Mesendoderm (in vitro differentiated cells): ENCODE measurements around the gene RPL12.

Experiments used
- DNase-seq: peaks from one replicate; pipeline ENCODE4 v3.0.0; 2013
- H2AK5ac ChIP-seq: 2 replicates; pipeline ENCODE4 v1.6.1; 2013; ENCODE audit warnings: low read length, inconsistent platforms
- H2BK120ac ChIP-seq: 2 replicates; pipeline ENCODE4 v1.6.1; 2013; ENCODE audit warnings: low read depth, mild to moderate bottlenecking, low read length, moderate library complexity, mixed read lengths
- H2BK15ac ChIP-seq: replicated peaks from 2 replicates; pipeline ENCODE4 v1.6.1; 2013; ENCODE audit warnings: low read depth, mild to moderate bottlenecking, moderate library complexity
- H2BK5ac ChIP-seq: 2 replicates; pipeline ENCODE4 v1.6.1; 2013; ENCODE audit warnings: low read length, inconsistent platforms
- H3K18ac ChIP-seq: 2 replicates; pipeline ENCODE4 v1.6.1; 2013; ENCODE audit warnings: mild to moderate bottlenecking, low read length, mixed read lengths
- H3K23ac ChIP-seq: one replicate; pipeline ENCODE4 v1.6.1; 2013; ENCODE audit warnings: low read length
- H3K27ac ChIP-seq: 2 replicates; pipeline ENCODE4 v1.5.1; 2013; ENCODE audit warnings: low read depth, mild to moderate bottlenecking, inconsistent platforms, low read length, moderate library complexity
- H3K27me3 ChIP-seq: 2 replicates; pipeline ENCODE4 v1.6.1; 2013; ENCODE audit warnings: low read length, control low read depth, mild to moderate bottlenecking, inconsistent platforms; ENCODE audit not compliant: insufficient read depth, poor library complexity
- H3K36me3 ChIP-seq: 2 replicates; pipeline ENCODE4 v1.6.1; 2013; ENCODE audit warnings: low read length, inconsistent platforms; ENCODE audit not compliant: control insufficient read depth, insufficient read depth
- H3K4ac ChIP-seq: one replicate; pipeline ENCODE4 v1.6.1; 2013; ENCODE audit warnings: low read depth, mild to moderate bottlenecking, low read length, moderate library complexity
- H3K4me1 ChIP-seq: 2 replicates; pipeline ENCODE4 v1.6.1; 2013; ENCODE audit warnings: low read depth, low read length, inconsistent platforms; ENCODE audit not compliant: control insufficient read depth
- H3K4me2 ChIP-seq: 2 replicates; pipeline ENCODE4 v1.6.1; 2013; ENCODE audit warnings: low read length
- H3K4me3 ChIP-seq: 2 replicates; pipeline ENCODE4 v1.5.1; 2013; ENCODE audit warnings: mild to moderate bottlenecking, low read length
- H3K56ac ChIP-seq: one replicate; pipeline ENCODE4 v1.6.1; 2013; ENCODE audit warnings: low read length
- H3K79me1 ChIP-seq: 2 replicates; pipeline ENCODE4 v1.6.1; 2013; ENCODE audit warnings: low read length, inconsistent platforms
- H3K79me2 ChIP-seq: 2 replicates; pipeline ENCODE4 v1.6.1; 2013; ENCODE audit warnings: mild to moderate bottlenecking, low read length; ENCODE audit not compliant: control insufficient read depth, insufficient read depth
- H3K9ac ChIP-seq: 2 replicates; pipeline ENCODE4 v1.6.1; 2013; ENCODE audit warnings: low read length, inconsistent platforms
- H4K5ac ChIP-seq: one replicate; pipeline ENCODE4 v1.6.1; 2013; ENCODE audit warnings: low read length
- H4K8ac ChIP-seq: one replicate; pipeline ENCODE4 v1.6.1; 2013; ENCODE audit warnings: low read depth, mild to moderate bottlenecking, control low read depth, low read length, moderate library complexity
- WGBS: extraction: QIAGEN DNeasy Blood & Tissue Kit; methylation state at CpG from one replicate; pipeline ENCODE4 v1.1.7; 2013; ENCODE audit warnings: low lambda C conversion rate, missing lambda C conversion rate; ENCODE audit not compliant: insufficient coverage; ENCODE audit errors: extremely low coverage; 5-methylcytosine and 5-hydroxymethylcytosine counted together

RPL12 gene

DNA sequence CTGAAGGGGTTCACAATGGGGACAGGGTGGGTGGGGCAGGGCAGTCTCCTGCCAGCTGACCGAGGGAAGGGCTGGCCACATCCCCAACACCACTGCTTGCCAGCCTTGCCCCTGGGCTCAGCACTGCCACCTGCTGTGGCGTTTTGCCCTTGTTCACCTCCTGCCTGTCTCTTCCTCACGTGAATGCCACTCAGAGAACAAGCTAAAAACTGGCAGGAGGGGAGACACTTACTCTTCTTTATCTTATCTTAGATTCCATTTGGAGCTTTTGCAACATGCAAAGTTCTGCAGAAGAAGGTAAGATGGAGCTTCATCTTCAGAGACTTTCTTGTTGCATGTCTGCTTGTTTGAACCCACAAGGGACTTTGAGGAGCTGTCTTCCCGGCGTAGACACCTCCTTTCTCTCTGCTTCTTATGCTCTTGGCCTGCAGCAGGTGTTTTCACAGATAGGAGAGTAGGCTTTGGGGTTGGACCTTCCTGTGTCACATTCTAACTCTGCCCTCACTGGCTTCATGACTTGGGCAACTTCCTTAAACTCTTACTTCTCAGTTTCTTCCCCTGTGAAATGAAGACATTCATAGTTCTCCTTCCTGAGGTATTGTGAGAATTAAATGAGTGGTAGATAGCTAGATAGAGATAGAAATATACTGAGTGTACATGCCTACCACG lies 4.3 kb upstream of the RPL12 start:
- no peak overlapping the region for H3K27ac ChIP-seq
- no peak for DNase-seq

DNA sequence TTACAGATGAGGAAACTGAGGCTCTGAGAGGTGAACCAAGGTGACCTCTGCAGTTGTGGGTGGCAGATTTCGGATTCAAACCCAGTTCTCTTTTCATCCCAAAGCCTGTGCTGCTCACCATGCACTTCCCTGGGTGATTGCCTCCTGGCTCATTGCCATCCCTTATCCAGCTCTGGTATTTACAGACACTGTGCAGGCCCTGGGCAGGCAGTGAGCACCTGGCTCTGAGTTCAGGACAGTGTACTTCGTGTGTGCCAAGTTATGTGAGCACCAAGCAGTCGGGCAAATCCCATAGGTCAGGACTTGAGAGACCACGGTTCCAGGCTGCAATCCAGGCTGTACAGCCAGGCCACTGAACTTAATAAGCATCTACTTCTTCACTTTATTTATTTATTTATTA lies 1.5 kb upstream of the RPL12 start:
- Histone ChIP-seq H3K9ac (peak overlapping the region; percentile 5), H3K36me3 (peaks cover 20% of the 10 kb centered on the region), H3K4ac (no peak overlapping the region), H3K4me2 (no peak overlapping the region), H3K56ac (peak overlapping the region; percentile 73), H3K23ac (no peak overlapping the region), H3K27ac (no peak overlapping the region), H3K79me2 (peaks cover 34% of the 10 kb centered on the region), H3K18ac (no peak overlapping the region), H2BK5ac (no peak overlapping the region), H3K27me3 (no peaks in the 10 kb centered on the region), H4K8ac (no peak overlapping the region), H2AK5ac (no peak overlapping the region), H3K4me1 (peaks cover 3% of the 10 kb centered on the region), H2BK15ac (no peak overlapping the region), H3K79me1 (peaks cover 9% of the 10 kb centered on the region), H4K5ac (no peak overlapping the region), H3K4me3 (no peak overlapping the region), H2BK120ac (no peak overlapping the region)
- WGBS: no CpG with 5 or more reads among the region's 4 CpGs
- no peak for DNase-seq

More for the DNA sequence above, 4.3 kb upstream of the RPL12 start:
- Histone ChIP-seq H2BK120ac (no peak overlapping the region), H3K27me3 (no peaks in the 10 kb centered on the region), H2AK5ac (no peak overlapping the region), H3K79me1 (peaks cover 3% of the 10 kb centered on the region), H3K23ac (no peak overlapping the region), H3K18ac (no peak overlapping the region), H2BK5ac (no peak overlapping the region), H2BK15ac (no peak overlapping the region), H3K4me3 (no peak overlapping the region), H3K79me2 (peaks cover 8% of the 10 kb centered on the region), H4K8ac (no peak overlapping the region), H3K36me3 (no peaks in the 10 kb centered on the region), H3K4me1 (peaks cover 3% of the 10 kb centered on the region), H3K9ac (no peak overlapping the region), H3K56ac (no peak overlapping the region), H3K4me2 (no peak overlapping the region), H4K5ac (no peak overlapping the region), H3K4ac (no peak overlapping the region)
- WGBS: no CpG with 5 or more reads among the region's 6 CpGs

DNA sequence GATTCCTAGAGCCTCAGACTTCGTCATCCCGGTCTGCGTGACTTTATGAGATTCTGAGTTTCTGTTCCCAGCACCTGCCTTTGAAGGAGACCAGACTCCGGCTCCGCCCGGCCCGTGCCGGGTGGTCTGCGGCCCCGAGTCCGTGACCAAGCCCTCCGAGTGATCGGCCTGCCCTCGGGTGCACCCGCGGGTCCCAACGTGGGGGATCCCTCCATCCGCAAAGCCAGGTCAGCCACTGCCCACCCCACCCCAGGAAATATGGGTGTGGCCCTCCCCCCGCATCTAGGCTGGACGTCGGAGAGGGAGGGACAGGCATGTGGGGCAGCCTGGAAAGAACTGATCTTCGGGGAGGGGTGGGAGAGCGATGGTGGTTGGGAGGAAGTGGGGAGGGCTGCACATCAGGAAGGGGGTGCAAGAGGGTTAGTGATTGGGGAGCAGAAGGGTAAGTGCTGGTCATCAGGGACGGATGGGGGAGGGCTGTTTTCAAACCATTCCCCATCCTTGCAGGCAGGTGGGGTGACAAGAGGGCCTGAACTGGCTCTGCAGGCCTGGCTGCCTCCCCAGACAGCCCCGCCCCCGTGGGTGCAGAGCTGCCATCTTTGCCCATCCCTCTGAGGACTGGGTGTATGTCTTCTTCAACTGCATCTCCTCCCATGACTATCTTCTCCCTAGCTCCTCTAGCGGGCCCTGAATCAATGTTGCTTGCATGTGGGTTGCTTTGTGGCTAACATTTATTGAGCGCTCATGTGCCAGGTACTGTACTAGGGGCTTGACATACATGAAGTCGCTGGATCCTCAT lies 851 bp upstream of the RPL12 start:
- Histone ChIP-seq H2AK5ac (no peak overlapping the region), H3K9ac (peak overlapping the region; percentile 89), H3K23ac (no peak overlapping the region), H3K56ac (peak overlapping the region; percentile 94), H4K5ac (no peak overlapping the region), H3K27me3 (no peaks in the 10 kb centered on the region), H3K79me1 (peaks cover 9% of the 10 kb centered on the region), H3K4ac (peak overlapping the region; percentile 84), H3K4me3 (peak overlapping the region; percentile 91), H2BK5ac (no peak overlapping the region), H3K27ac (no peak overlapping the region), H3K18ac (peak overlapping the region; percentile 32), H2BK15ac (no peak overlapping the region), H3K36me3 (peaks cover 21% of the 10 kb centered on the region), H4K8ac (no peak overlapping the region), H3K4me1 (peaks cover 3% of the 10 kb centered on the region), H3K79me2 (peaks cover 34% of the 10 kb centered on the region), H3K4me2 (peak overlapping the region; percentile 49), H2BK120ac (no peak overlapping the region)
- no CpG with 5 or more reads among the region's 29 CpGs for WGBS
- peak; percentile 59 for DNase-seq

DNA sequence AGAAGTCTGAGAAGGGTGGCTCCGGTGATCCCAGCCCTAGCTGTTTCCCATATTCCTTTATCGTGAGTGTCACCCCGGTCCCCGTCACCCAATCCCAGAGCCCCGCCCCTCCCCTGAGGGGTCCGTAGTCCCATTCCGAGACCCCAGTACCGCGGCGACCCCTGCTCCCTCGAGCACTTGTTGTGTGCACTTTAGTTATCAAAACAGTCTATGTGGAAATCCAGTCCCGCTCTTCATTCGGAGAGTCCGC lies 327 bp upstream of the RPL12 start:
- no peak overlapping the region for H2BK120ac ChIP-seq
- H2AK5ac ChIP-seq: no peak overlapping the region
- WGBS: no CpG with 5 or more reads among the region's 14 CpGs
- no peak for DNase-seq
- H3K4me2 ChIP-seq: peak overlapping the region; percentile 49
- H2BK5ac ChIP-seq: no peak overlapping the region
- H3K18ac ChIP-seq: peak overlapping the region; percentile 32
- no peak overlapping the region for H3K23ac ChIP-seq
- no peaks in the 10 kb centered on the region for H3K27me3 ChIP-seq
- no peak overlapping the region for H2BK15ac ChIP-seq
- no peak overlapping the region for H3K27ac ChIP-seq
- peaks cover 9% of the 10 kb centered on the region for H3K79me1 ChIP-seq
- H3K56ac ChIP-seq: peak overlapping the region; percentile 94
- peak overlapping the region; percentile 91 for H3K4me3 ChIP-seq
- peaks cover 3% of the 10 kb centered on the region for H3K4me1 ChIP-seq
- H3K9ac ChIP-seq: peak overlapping the region; percentile 89
- H4K8ac ChIP-seq: no peak overlapping the region
- H4K5ac ChIP-seq: no peak overlapping the region
- peaks cover 25% of the 10 kb centered on the region for H3K36me3 ChIP-seq
- peaks cover 34% of the 10 kb centered on the region for H3K79me2 ChIP-seq
- peak overlapping the region; percentile 84 for H3K4ac ChIP-seq

DNA sequence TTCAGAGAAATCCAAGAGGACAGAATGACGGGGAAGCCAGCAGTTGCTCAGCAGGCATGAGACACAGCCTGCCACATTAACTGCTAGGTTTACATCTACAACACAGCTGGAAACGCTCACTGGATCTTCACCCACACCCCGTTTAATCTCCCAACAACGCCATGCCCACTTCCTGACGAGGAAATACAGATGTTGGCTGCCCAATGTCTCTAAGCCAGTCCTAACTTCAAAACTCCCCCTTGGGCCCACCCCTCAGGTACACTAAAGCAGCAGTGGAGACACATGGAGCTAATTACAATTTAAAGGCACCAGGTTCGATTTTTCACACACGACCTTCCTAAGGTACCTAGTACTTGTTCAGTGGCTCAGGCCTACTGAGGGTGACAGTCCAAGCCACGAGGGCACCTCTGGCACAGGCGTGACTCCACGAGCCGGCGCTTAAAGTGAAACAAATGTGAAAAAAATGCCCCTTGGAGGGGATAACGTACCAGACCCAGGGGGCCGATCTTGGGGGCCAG lies 904 bp downstream of the RPL12 start:
- Histone ChIP-seq H3K56ac (peak overlapping the region; percentile 91), H3K9ac (peak overlapping the region; percentile 99), H3K27ac (peak overlapping the region; percentile 68), H3K4me2 (peak overlapping the region; percentile 35), H3K4ac (peak overlapping the region; percentile 87), H3K79me1 (peaks cover 9% of the 10 kb centered on the region), H3K36me3 (peaks cover 27% of the 10 kb centered on the region), H2BK5ac (peak overlapping the region; percentile 31), H3K18ac (peak overlapping the region; percentile 43), H3K4me3 (peak overlapping the region; percentile 98), H3K4me1 (peaks cover 3% of the 10 kb centered on the region), H4K5ac (no peak overlapping the region), H2BK15ac (no peak overlapping the region), H3K27me3 (no peaks in the 10 kb centered on the region), H2AK5ac (no peak overlapping the region), H3K79me2 (peaks cover 34% of the 10 kb centered on the region), H4K8ac (no peak overlapping the region), H3K23ac (peak overlapping the region; percentile 54), H2BK120ac (no peak overlapping the region)
- no CpG with 5 or more reads among the region's 14 CpGs for WGBS
- peak; percentile 16 for DNase-seq
